ENCODE data around the gene KSR1. TPM values are rescaled to one million over a fixed set of nuclear protein-coding genes. Genes with fewer than 3 reads are reported as not detected.
"Not testable (repeated sequence)": the region's sequence is repeated elsewhere in the genome, so short reads cannot be mapped to it uniquely, and the experiment has no call there.

KSR1 gene
- total RNA-seq, 1 donor from 2014 or later, result 25.6 TPM

DNA sequence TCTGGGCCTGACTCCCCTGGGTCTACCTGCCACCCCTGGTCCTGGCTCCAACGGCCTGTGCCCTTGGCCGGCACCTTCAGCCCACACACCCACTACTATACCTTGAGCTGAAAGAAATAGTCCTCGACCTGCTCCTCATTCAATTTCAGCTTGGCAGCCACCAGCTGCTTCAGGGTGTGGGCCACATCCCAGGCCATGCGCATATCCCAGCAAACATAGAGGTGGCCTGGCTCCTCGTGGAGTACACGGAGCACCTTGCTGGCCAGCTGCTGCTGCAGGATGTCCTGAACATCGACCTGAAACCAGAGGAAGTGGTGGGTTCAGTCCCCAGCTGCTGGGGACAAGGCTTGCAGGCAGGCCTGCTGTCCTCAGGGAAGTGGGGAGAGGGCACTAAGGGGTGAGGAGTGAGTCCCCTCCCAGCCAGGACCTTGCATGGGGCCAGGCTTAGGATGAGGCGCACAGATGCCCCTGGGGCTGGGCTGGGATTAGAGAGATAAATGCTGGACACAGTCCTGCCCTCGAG is 197.3 kb downstream of the KSR1 start:
- H3K4me1 ChIP-seq (ENCODE audit: control insufficient read depth in 3 of 3, insufficient read depth in 3 of 3, low read length in 3 of 3), result peaks cover 3 to 12% (median 10%) of the 10 kb centered on the region in 3 donors
- not testable (repeated sequence) for H3K9ac ChIP-seq (ENCODE audit: low read depth in 1 of 3, low read length in 3 of 3); H3K4me3 ChIP-seq (ENCODE audit: low read length in 3 of 3); H3K9me3 ChIP-seq (ENCODE audit: control insufficient read depth in 3 of 3, low read length in 3 of 3); H3K36me3 ChIP-seq (ENCODE audit: control insufficient read depth in 3 of 3, insufficient read depth in 3 of 3, low read length in 3 of 3); H3K27me3 ChIP-seq (ENCODE audit: control insufficient read depth in 3 of 3, insufficient read depth in 3 of 3, low read length in 3 of 3); H3K27ac ChIP-seq (ENCODE audit: low read depth, low read length)

DNA sequence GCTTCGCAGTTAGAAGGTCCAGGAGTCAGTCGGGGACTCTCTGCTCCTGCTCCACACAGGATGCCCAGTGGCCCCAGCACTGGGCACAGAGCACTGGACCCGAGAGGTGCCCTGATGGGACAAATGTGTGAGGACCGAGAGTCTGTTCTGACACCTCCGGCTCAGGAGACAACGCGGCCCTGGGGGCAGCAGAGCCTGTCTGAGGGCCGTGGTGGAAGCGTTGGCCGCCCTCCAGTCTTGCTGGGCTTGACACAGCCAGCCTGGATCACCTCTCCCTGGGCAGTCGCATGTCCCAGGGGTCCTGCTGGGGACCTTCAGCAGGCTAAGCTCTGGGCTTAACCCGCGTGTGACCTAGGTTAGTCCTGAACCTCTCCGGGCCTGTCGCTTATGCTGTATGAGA is 197.9 kb downstream of the KSR1 start:
- H3K9ac ChIP-seq (ENCODE audit: low read depth in 1 of 3, low read length in 3 of 3), result no peak overlapping the region
- H3K27me3 ChIP-seq (ENCODE audit: control insufficient read depth in 3 of 3, insufficient read depth in 3 of 3, low read length in 3 of 3), result peaks cover 0 to 5% (median 0%) of the 10 kb centered on the region in 3 donors
- H3K36me3 ChIP-seq (ENCODE audit: control insufficient read depth in 3 of 3, insufficient read depth in 3 of 3, low read length in 3 of 3), result no peaks in the 10 kb centered on the region
- no peak overlapping the region for H3K27ac ChIP-seq (ENCODE audit: low read depth, low read length)
- peaks cover 3 to 9% (median 7%) of the 10 kb centered on the region in 3 donors for H3K4me1 ChIP-seq (ENCODE audit: control insufficient read depth in 3 of 3, insufficient read depth in 3 of 3, low read length in 3 of 3)
- H3K9me3 ChIP-seq (ENCODE audit: control insufficient read depth in 3 of 3, low read length in 3 of 3), result no peaks in the 10 kb centered on the region
- H3K4me3 ChIP-seq (ENCODE audit: low read length in 3 of 3), result no peak overlapping the region

- Histone ChIP-seq H3K27me3 (ENCODE audit: control insufficient read depth in 3 of 3, insufficient read depth in 3 of 3, low read length in 3 of 3) (peaks cover 0 to 5% (median 0%) of the 10 kb centered on the region in 3 donors), H3K9me3 (ENCODE audit: control insufficient read depth in 3 of 3, low read length in 3 of 3) (no peaks in the 10 kb centered on the region)
Measured at GRCh38 chr17:27654654-27655524, 198.6 kb downstream of the KSR1 start.

GRCh38 chr17:27655525-27656111 is 199.4 kb downstream of the KSR1 start:
- not testable (repeated sequence) for H3K36me3 ChIP-seq (ENCODE audit: control insufficient read depth in 3 of 3, insufficient read depth in 3 of 3, low read length in 3 of 3); H3K4me3 ChIP-seq (ENCODE audit: low read length in 3 of 3); H3K27me3 ChIP-seq (ENCODE audit: control insufficient read depth in 3 of 3, insufficient read depth in 3 of 3, low read length in 3 of 3); H3K27ac ChIP-seq (ENCODE audit: low read depth, low read length); H3K4me1 ChIP-seq (ENCODE audit: control insufficient read depth in 3 of 3, insufficient read depth in 3 of 3, low read length in 3 of 3); H3K9ac ChIP-seq (ENCODE audit: low read depth in 1 of 3, low read length in 3 of 3); H3K9me3 ChIP-seq (ENCODE audit: control insufficient read depth in 3 of 3, low read length in 3 of 3)

More at GRCh38 chr17:27654654-27655524, 198.6 kb downstream of the KSR1 start:
- H3K36me3 ChIP-seq (ENCODE audit: control insufficient read depth in 3 of 3, insufficient read depth in 3 of 3, low read length in 3 of 3), result no peaks in the 10 kb centered on the region
- H3K9ac ChIP-seq (ENCODE audit: low read depth in 1 of 3, low read length in 3 of 3), result no peak overlapping the region
- no peak overlapping the region for H3K4me3 ChIP-seq (ENCODE audit: low read length in 3 of 3)
- peaks cover under 1 to 2% (median 1%) of the 10 kb centered on the region in 3 donors for H3K4me1 ChIP-seq (ENCODE audit: control insufficient read depth in 3 of 3, insufficient read depth in 3 of 3, low read length in 3 of 3)
- H3K27ac ChIP-seq (ENCODE audit: low read depth, low read length), result no peak overlapping the region

GRCh38 chr17:27656620-27657019 is 200.4 kb downstream of the KSR1 start:
- H3K4me3 ChIP-seq (ENCODE audit: low read length in 3 of 3); H3K4me1 ChIP-seq (ENCODE audit: control insufficient read depth in 3 of 3, insufficient read depth in 3 of 3, low read length in 3 of 3); H3K9ac ChIP-seq (ENCODE audit: low read depth in 1 of 3, low read length in 3 of 3); H3K36me3 ChIP-seq (ENCODE audit: control insufficient read depth in 3 of 3, insufficient read depth in 3 of 3, low read length in 3 of 3); H3K9me3 ChIP-seq (ENCODE audit: control insufficient read depth in 3 of 3, low read length in 3 of 3); H3K27me3 ChIP-seq (ENCODE audit: control insufficient read depth in 3 of 3, insufficient read depth in 3 of 3, low read length in 3 of 3); H3K27ac ChIP-seq (ENCODE audit: low read depth, low read length): not testable (repeated sequence)

DNA sequence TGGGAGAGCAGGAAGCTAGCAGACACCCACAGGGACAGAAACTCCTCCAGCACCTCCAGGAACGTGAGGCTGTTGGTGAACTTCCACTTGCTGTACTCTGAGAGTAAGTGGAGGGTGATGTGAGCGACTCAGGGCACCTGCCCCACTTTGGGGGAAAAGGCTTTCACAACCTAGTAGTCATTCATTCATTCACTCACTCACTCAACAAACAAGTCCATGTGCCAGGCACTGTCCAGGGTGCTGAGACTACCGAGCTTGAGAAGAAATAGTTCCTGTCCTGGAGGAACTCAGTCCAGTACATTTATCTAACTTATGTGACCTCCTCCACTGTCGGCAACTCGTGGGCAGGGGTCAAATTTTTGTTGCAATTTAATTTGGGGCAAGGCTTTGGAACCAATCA is 201.4 kb downstream of the KSR1 start:
- H3K4me1 ChIP-seq (ENCODE audit: control insufficient read depth in 3 of 3, insufficient read depth in 3 of 3, low read length in 3 of 3), result no peaks in the 10 kb centered on the region
- H3K9me3 ChIP-seq (ENCODE audit: control insufficient read depth in 3 of 3, low read length in 3 of 3), result no peaks in the 10 kb centered on the region
- no peak overlapping the region for H3K9ac ChIP-seq (ENCODE audit: low read depth in 1 of 3, low read length in 3 of 3)
- no peaks in the 10 kb centered on the region for H3K36me3 ChIP-seq (ENCODE audit: control insufficient read depth in 3 of 3, insufficient read depth in 3 of 3, low read length in 3 of 3)
- H3K27me3 ChIP-seq (ENCODE audit: control insufficient read depth in 3 of 3, insufficient read depth in 3 of 3, low read length in 3 of 3), result peaks cover 0 to 5% (median 0%) of the 10 kb centered on the region in 3 donors
- no peak overlapping the region for H3K4me3 ChIP-seq (ENCODE audit: low read length in 3 of 3)
- H3K27ac ChIP-seq (ENCODE audit: low read depth, low read length), result no peak overlapping the region

GRCh38 chr17:27659683-27660082 is 203.4 kb downstream of the KSR1 start:
- no peak overlapping the region for H3K27ac ChIP-seq (ENCODE audit: low read depth, low read length)
- H3K27me3 ChIP-seq (ENCODE audit: control insufficient read depth in 3 of 3, insufficient read depth in 3 of 3, low read length in 3 of 3), result peaks cover 0 to 5% (median 0%) of the 10 kb centered on the region in 3 donors
- H3K4me1 ChIP-seq (ENCODE audit: control insufficient read depth in 3 of 3, insufficient read depth in 3 of 3, low read length in 3 of 3), result no peaks in the 10 kb centered on the region
- H3K9me3 ChIP-seq (ENCODE audit: control insufficient read depth in 3 of 3, low read length in 3 of 3), result no peaks in the 10 kb centered on the region
- no peak overlapping the region for H3K4me3 ChIP-seq (ENCODE audit: low read length in 3 of 3)
- no peaks in the 10 kb centered on the region for H3K36me3 ChIP-seq (ENCODE audit: control insufficient read depth in 3 of 3, insufficient read depth in 3 of 3, low read length in 3 of 3)
- H3K9ac ChIP-seq (ENCODE audit: low read depth in 1 of 3, low read length in 3 of 3), result no peak overlapping the region

GRCh38 chr17:27660436-27660835 is 204.2 kb downstream of the KSR1 start:
- Histone ChIP-seq H3K4me3 (ENCODE audit: low read length in 3 of 3) (no peak overlapping the region), H3K9ac (ENCODE audit: low read depth in 1 of 3, low read length in 3 of 3) (no peak overlapping the region), H3K27me3 (ENCODE audit: control insufficient read depth in 3 of 3, insufficient read depth in 3 of 3, low read length in 3 of 3) (no peaks in the 10 kb centered on the region), H3K27ac (ENCODE audit: low read depth, low read length) (no peak overlapping the region), H3K36me3 (ENCODE audit: control insufficient read depth in 3 of 3, insufficient read depth in 3 of 3, low read length in 3 of 3) (no peaks in the 10 kb centered on the region), H3K4me1 (ENCODE audit: control insufficient read depth in 3 of 3, insufficient read depth in 3 of 3, low read length in 3 of 3) (no peaks in the 10 kb centered on the region), H3K9me3 (ENCODE audit: control insufficient read depth in 3 of 3, low read length in 3 of 3) (no peaks in the 10 kb centered on the region)

DNA sequence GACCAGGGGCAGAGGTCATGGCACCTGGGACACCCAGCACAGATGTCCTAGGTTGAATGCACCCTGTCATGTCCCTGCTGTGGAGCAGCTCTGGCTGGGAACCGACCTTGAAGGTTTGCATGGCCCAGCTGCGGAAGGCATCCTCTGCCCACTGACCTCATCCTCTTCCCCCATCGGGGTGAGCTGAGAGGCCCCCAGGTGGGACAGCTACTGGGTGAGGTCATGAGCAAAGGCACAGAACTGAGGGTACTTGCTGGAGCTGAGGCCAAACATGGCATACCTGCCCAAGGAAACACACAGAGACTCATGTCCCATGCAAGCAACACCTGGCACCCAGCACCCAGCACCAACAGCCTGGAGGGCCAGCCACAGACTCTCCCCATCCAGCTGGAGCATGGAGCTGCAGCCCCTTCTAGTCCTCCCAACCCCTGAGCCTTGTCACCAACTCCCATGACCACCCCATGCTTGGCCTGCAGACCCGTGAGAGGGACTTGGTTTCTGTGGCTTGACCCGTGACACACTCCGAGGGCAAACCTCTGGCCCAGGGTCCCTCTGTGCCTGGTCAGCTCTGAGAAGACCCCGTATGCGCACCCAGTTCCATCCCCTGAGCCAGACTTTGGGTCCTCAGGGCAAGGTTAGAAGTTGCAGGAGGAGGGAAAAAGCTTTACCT is 207.8 kb downstream of the KSR1 start:
- Histone ChIP-seq H3K36me3 (ENCODE audit: control insufficient read depth in 3 of 3, insufficient read depth in 3 of 3, low read length in 3 of 3) (no peaks in the 10 kb centered on the region), H3K9me3 (ENCODE audit: control insufficient read depth in 3 of 3, low read length in 3 of 3) (no peaks in the 10 kb centered on the region), H3K9ac (ENCODE audit: low read depth in 1 of 3, low read length in 3 of 3) (no peak overlapping the region), H3K27ac (ENCODE audit: low read depth, low read length) (no peak overlapping the region), H3K27me3 (ENCODE audit: control insufficient read depth in 3 of 3, insufficient read depth in 3 of 3, low read length in 3 of 3) (no peaks in the 10 kb centered on the region), H3K4me3 (ENCODE audit: low read length in 3 of 3) (no peak overlapping the region), H3K4me1 (ENCODE audit: control insufficient read depth in 3 of 3, insufficient read depth in 3 of 3, low read length in 3 of 3) (no peaks in the 10 kb centered on the region)

DNA sequence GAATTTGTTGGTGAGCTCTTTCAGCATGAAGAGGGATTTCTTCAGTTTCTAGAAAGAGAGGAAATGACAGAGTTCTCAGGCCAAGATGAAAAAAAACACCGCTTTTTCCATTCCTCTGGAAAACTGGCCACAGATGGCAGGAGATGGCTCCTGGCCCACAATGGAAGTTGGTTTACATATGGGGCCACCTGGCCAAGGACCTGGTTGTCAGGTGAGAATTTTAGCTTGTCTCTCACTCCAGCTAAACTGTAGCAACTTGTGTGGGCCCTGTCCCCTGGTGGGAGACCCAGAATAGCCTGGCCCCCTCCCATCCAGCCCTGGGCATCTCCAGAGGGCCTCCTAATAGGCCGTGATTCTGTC is 208.3 kb downstream of the KSR1 start:
- H3K4me3 ChIP-seq (ENCODE audit: low read length in 3 of 3), result no peak overlapping the region
- H3K4me1 ChIP-seq (ENCODE audit: control insufficient read depth in 3 of 3, insufficient read depth in 3 of 3, low read length in 3 of 3), result no peaks in the 10 kb centered on the region
- no peaks in the 10 kb centered on the region for H3K9me3 ChIP-seq (ENCODE audit: control insufficient read depth in 3 of 3, low read length in 3 of 3)
- no peak overlapping the region for H3K9ac ChIP-seq (ENCODE audit: low read depth in 1 of 3, low read length in 3 of 3)
- H3K36me3 ChIP-seq (ENCODE audit: control insufficient read depth in 3 of 3, insufficient read depth in 3 of 3, low read length in 3 of 3), result no peaks in the 10 kb centered on the region
- no peak overlapping the region for H3K27ac ChIP-seq (ENCODE audit: low read depth, low read length)
- H3K27me3 ChIP-seq (ENCODE audit: control insufficient read depth in 3 of 3, insufficient read depth in 3 of 3, low read length in 3 of 3), result no peaks in the 10 kb centered on the region
